K562 (cell line): ENCODE results near the gene PPP4R4. TPM values are rescaled to one million over a fixed set of nuclear protein-coding genes. Genes with fewer than 3 reads are reported as not detected.

Source experiments
- ATAC-seq: fragments of 200-7000 bp; cut with Tn5 transposase; 3 replicates; pipeline ENCODE4 v1.9.1; 2020; ENCODE audit warnings: moderate library complexity
- BruUV-seq: library from RNA; stranded (reverse); fragments of 400-500 nt; replicated peaks from 2 replicates; lab custom pipeline; 2021; lab: Mats Ljungman, UMichigan
- CTCF ChIA-PET: fragments of 300-600 bp; formaldehyde crosslinking; extraction: SDS; loops from one replicate; lab custom pipeline; 2021; ENCODE audit warnings: low intra/inter-chr PET ratio; lab: Yijun Ruan, JAX
- POLR2A ChIA-PET: fragments of 300-600, 350-650 bp; sonication (Branson Sonifier 250); formaldehyde crosslinking; extraction: SDS; loops from one replicate; lab custom pipeline; 2021; ENCODE audit warnings: antibody characterized with exemption, inconsistent platforms; lab: Yijun Ruan, JAX
- DNase-seq, 4 experiments: peaks; one replicate each; pipeline versions ENCODE4 v3.0.0 to v3.0.0-alpha.2; 2011 to 2018; ENCODE audit warnings: low spot score in 3 of 4, mixed read lengths in 3 of 4; ENCODE audit errors: extremely low read depth in 1 of 4
- FAIRE-seq: peaks from 2 replicates; lab custom pipeline; 2011; peaks lifted over from hg19 to GRCh38; lab: Jason Lieb, UNC
- H2AFZ ChIP-seq: 2 replicates; pipeline ENCODE4 v1.6.0; 2011; ENCODE audit warnings: low read depth, low read length, control low read depth, inconsistent platforms
- H3K27ac ChIP-seq: fragments of 200-600 bp; 3 replicates; pipeline ENCODE4 v1.8.0; 2011; ENCODE audit warnings: low read depth, mild to moderate bottlenecking, control low read depth, inconsistent platforms, low read length, moderate library complexity, mixed read lengths; ENCODE audit errors: extremely low read depth
- H3K27me3 ChIP-seq, 2 experiments: fragments of 300-600 bp in 1 of 2; 2 replicates in 1 of 2; 3 replicates in 1 of 2; pipeline versions ENCODE4 v1.6.0 to v1.8.0; 2011; ENCODE audit warnings: inconsistent platforms in 2 of 2, low read length in 2 of 2, mild to moderate bottlenecking in 1 of 2, mixed read lengths in 1 of 2, moderate library complexity in 1 of 2; ENCODE audit not compliant: control insufficient read depth in 2 of 2, insufficient read depth in 2 of 2
- H3K36me3 ChIP-seq: fragments of 300-600 bp; 3 replicates; pipeline ENCODE4 v1.8.0; 2011; ENCODE audit warnings: mild to moderate bottlenecking, low read length, inconsistent platforms; ENCODE audit not compliant: control insufficient read depth, insufficient read depth
- H3K4me1 ChIP-seq, 2 experiments: fragments of 200-600 bp in 1 of 2; replicated peaks in 1 of 2; 2 replicates in 1 of 2; 3 replicates in 1 of 2; pipeline versions ENCODE4 v1.5.1 to v1.8.0; 2011; ENCODE audit warnings: inconsistent platforms in 2 of 2, low read length in 2 of 2, mild to moderate bottlenecking in 1 of 2, mixed read lengths in 1 of 2, moderate library complexity in 1 of 2; ENCODE audit not compliant: control insufficient read depth in 2 of 2, insufficient read depth in 2 of 2
- H3K4me2 ChIP-seq: 2 replicates; pipeline ENCODE4 v1.6.1; 2011; ENCODE audit warnings: low read length, control low read depth, inconsistent platforms, mixed read lengths; ENCODE audit not compliant: insufficient read depth
- H3K4me3 ChIP-seq: fragments of 200-600 bp; sonication (generic), shearing (Covaris generic); 2 replicates; pipeline ENCODE4 v1.5.1; 2016; ENCODE audit warnings: control low read depth, inconsistent platforms
- H3K79me2 ChIP-seq: fragments of 200-600 bp; 3 replicates; pipeline ENCODE4 v1.8.0; 2011; ENCODE audit warnings: low read length, inconsistent platforms; ENCODE audit not compliant: control insufficient read depth, insufficient read depth
- H3K9ac ChIP-seq, 2 experiments: 2 replicates each; pipeline versions ENCODE4 v1.6.0 to v1.6.1; 2011; ENCODE audit warnings: low read depth in 2 of 2, low read length in 2 of 2, control low read depth in 1 of 2, inconsistent platforms in 1 of 2, mild to moderate bottlenecking in 1 of 2, mixed read lengths in 1 of 2; ENCODE audit not compliant: insufficient read depth in 1 of 2
- H3K9me1 ChIP-seq: one replicate; pipeline ENCODE4 v1.6.0; 2011; ENCODE audit warnings: inconsistent platforms, mild to moderate bottlenecking, low read length, moderate library complexity; ENCODE audit not compliant: control insufficient read depth, insufficient read depth
- H3K9me3 ChIP-seq: replicated peaks from 2 replicates; pipeline ENCODE4 v1.5.1; 2011; ENCODE audit warnings: low read depth, low read length, inconsistent platforms; ENCODE audit not compliant: control insufficient read depth, insufficient read depth
- H4K20me1 ChIP-seq: replicated peaks from 2 replicates; pipeline ENCODE4 v1.6.1; 2011; ENCODE audit warnings: low read length, inconsistent platforms, mixed read lengths; ENCODE audit not compliant: control insufficient read depth, insufficient read depth
- ARHGAP35 ChIP-seq: fragments of 450-650 bp; IDR thresholded peaks from 2 replicates; pipeline ENCODE4 v1.6.1; 2018; ENCODE audit not compliant: partially characterized antibody
- ARID1B ChIP-seq: fragments of 450-650 bp; IDR thresholded peaks from 2 replicates; pipeline ENCODE4 v1.6.1; 2016; ENCODE audit warnings: antibody characterized with exemption, mild to moderate bottlenecking, inconsistent platforms
- C11orf30 ChIP-seq: fragments of 450-650 bp; IDR thresholded peaks from 2 replicates; pipeline ENCODE4 v1.6.1; 2016; ENCODE audit warnings: low read depth, mild to moderate bottlenecking
- CBX5 ChIP-seq: IDR thresholded peaks from 2 replicates; pipeline ENCODE4 v1.6.1; 2014; ENCODE audit warnings: low read depth, borderline replicate concordance
- CREM ChIP-seq: IDR thresholded peaks from 2 replicates; pipeline ENCODE4 v1.6.1; 2014; ENCODE audit warnings: antibody characterized with exemption, low read depth
- DNMT1 ChIP-seq: fragments of 450-650 bp; IDR thresholded peaks from 2 replicates; pipeline ENCODE4 v1.6.1; 2016; ENCODE audit warnings: antibody characterized with exemption, mild to moderate bottlenecking
- FOS ChIP-seq: IDR thresholded peaks from 3 replicates; pipeline ENCODE4 v1.6.1; 2011; ENCODE audit not compliant: insufficient read length; ENCODE audit errors: extremely low read depth
- GTF2E2 ChIP-seq: fragments of 200-800 bp; sonication (Bioruptor generic); IDR thresholded peaks from 2 replicates; pipeline ENCODE4 v1.6.1; 2016; ENCODE audit warnings: missing genetic modification characterization, missing compliant biosample characterization
- HLTF ChIP-seq: fragments of 450-650 bp; IDR thresholded peaks from 2 replicates; pipeline ENCODE4 v1.6.1; 2016
- NONO ChIP-seq, 2 experiments: fragments of 200-400 bp in 1 of 2; fragments of 450-650 bp in 1 of 2; formaldehyde crosslinking in 1 of 2; IDR thresholded peaks; 2 replicates each; pipeline ENCODE4 v1.6.1; 2017; ENCODE audit warnings: low read depth in 2 of 2, mild to moderate bottlenecking in 2 of 2, moderate library complexity in 2 of 2, low read length in 1 of 2
- NR3C1 ChIP-seq: sonication (generic); formaldehyde crosslinking; IDR thresholded peaks from 2 replicates; pipeline ENCODE4 v1.8.1; 2022; ENCODE audit warnings: missing genetic modification reagents
- PCBP1 ChIP-seq: fragments of 200-400 bp; formaldehyde crosslinking; IDR thresholded peaks from 2 replicates; pipeline ENCODE4 v1.6.1; 2018; ENCODE audit warnings: mild to moderate bottlenecking, low read depth, low read length; ENCODE audit not compliant: poor library complexity, severe bottlenecking
- PHF20 ChIP-seq: fragments of 450-650 bp; IDR thresholded peaks from 2 replicates; pipeline ENCODE4 v1.6.1; 2018; ENCODE audit not compliant: partially characterized antibody
- PHTF2 ChIP-seq: fragments of 250-450 bp; sonication (Bioruptor Pico); IDR thresholded peaks from 2 replicates; pipeline ENCODE4 v1.5.0; 2021; ENCODE audit warnings: mild to moderate bottlenecking
- POLR2H ChIP-seq: IDR thresholded peaks from 2 replicates; pipeline ENCODE4 v1.6.1; 2016; ENCODE audit warnings: missing genetic modification characterization, low read depth, mild to moderate bottlenecking, control low read depth, missing compliant biosample characterization, moderate library complexity
- TAF1 ChIP-seq: IDR thresholded peaks from 2 replicates; pipeline ENCODE4 v1.6.1; 2011; ENCODE audit warnings: mild to moderate bottlenecking, low read length, moderate library complexity; ENCODE audit not compliant: insufficient read depth, control insufficient read depth, severe bottlenecking; ENCODE audit errors: extremely low read depth
- TGIF2 ChIP-seq: sonication (generic); formaldehyde crosslinking; IDR thresholded peaks from 2 replicates; pipeline ENCODE4 v1.8.1; 2022; ENCODE audit warnings: mild to moderate bottlenecking, missing genetic modification reagents, moderate library complexity
- ZNF134 ChIP-seq: fragments of 250-450 bp; sonication (Bioruptor Pico); conservative IDR thresholded peaks from 2 replicates; pipeline ENCODE4 v1.4.0; 2020
- ZNF384 ChIP-seq: IDR thresholded peaks from 2 replicates; pipeline ENCODE4 v1.6.1; 2012; ENCODE audit warnings: low read depth, low read length, improper control_type of control experiment
- WGBS: fragments of 100-300 bp; shearing (Covaris generic); methylation state at CpG from one replicate; pipeline ENCODE4 v1.1.6; 2016; ENCODE audit warnings: low coverage, mixed read lengths; ENCODE audit not compliant: insufficient coverage; ENCODE audit errors: missing lambda C conversion rate; 5-methylcytosine and 5-hydroxymethylcytosine counted together
- in situ Hi-C: fragments of 300-500 bp; cut with MboI; formaldehyde crosslinking; loops from 4 replicates; pipeline ENCODE4 v1.15.0; 2018; ENCODE audit warnings: inconsistent platforms, mixed read lengths
- intact Hi-C: fragments of 100-400 bp; cut with micrococcal nuclease; formaldehyde crosslinking; loops from 2 replicates; pipeline ENCODE4 v1.14.2; 2022
- polyA plus RNA-seq, 8 experiments: library from polyadenylated mRNA; depleted of rRNA in 4 of 8; stranded (reverse) in 5 of 8; unstranded in 3 of 8; fragments of >200 nt; fragmentation: Nextera tagmentation in 2 of 8; fragmentation: Illumina TruSeq in 1 of 8; extraction: Ambion mirVana in 2 of 8; extraction: Trizol in 1 of 8; gene quantifications; 2 replicates each; pipeline versions ENCODE4 v1.2.1 to v1.2.3, GENCODE V29; 2011 to 2014; ENCODE audit warnings: inconsistent platforms in 1 of 8, missing spikeins in 1 of 8
- total RNA-seq, 7 experiments: library from RNA; depleted of rRNA in 6 of 7; stranded (reverse); fragments of >200 nt in 6 of 7; fragmentation: Illumina TruSeq in 2 of 7; extraction: Trizol in 2 of 7; gene quantifications; 2 replicates each; pipeline versions ENCODE4 v1.2.1 to v1.2.3, GENCODE V29; 2011 to 2021; ENCODE audit warnings: low replicate concordance in 1 of 7
- TF ChIP-seq, protein P1 (sequence below): fragments of 250-450 bp; sonication (Bioruptor Pico); IDR thresholded peaks from 2 replicates; pipeline ENCODE4 v1.6.1; 2021; ENCODE audit warnings: mild to moderate bottlenecking
- TF ChIP-seq, protein P2 (sequence below): fragments of 150-350 bp; conservative IDR thresholded peaks from 2 replicates; pipeline ENCODE4 v1.6.1; 2014; ENCODE audit warnings: low read length

The PPP4R4 gene
- total and polyA plus RNA-seq, 9 of the 15 experiments (the other 6 are each of a cell fraction or from before 2014, with no cell fraction given): 0.11 to 0.26 TPM; not detected in 7

DNA sequence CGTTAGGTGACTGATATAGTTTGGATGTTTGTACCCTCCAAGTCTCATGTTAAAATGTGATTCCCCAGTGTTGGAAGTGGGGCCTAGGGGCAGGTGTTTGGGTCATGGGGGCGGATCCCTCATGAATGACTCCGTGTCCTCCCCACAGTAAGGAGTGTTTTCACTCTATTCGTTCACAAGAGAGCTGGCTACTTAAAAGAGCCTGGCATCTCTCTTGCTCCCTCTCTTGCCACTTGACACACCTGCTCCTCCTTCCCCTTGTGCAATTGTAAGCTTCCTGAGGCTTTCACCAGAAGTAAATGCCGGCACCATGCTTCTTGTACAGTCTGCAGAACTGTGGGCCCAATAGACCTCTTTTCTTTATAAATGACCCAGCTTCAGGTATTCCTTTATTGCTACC, 47.3 kb upstream of the PPP4R4 start (continued):
- TF ChIP-seq POLR2H (tag) (no peak), TAF1 (no peak), C11orf30 (no peak), HLTF (no peak), PHTF2 (CRISPR knock-in tag) (no peak), DNMT1 (no peak)
- TF ChIP-seq, protein P1, sequence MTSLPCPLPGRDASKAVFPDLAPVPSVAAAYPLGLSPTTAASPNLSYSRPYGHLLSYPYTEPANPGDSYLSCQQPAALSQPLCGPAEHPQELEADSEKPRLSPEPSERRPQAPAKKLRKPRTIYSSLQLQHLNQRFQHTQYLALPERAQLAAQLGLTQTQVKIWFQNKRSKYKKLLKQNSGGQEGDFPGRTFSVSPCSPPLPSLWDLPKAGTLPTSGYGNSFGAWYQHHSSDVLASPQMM (CRISPR knock-in tag): no peak

DNA sequence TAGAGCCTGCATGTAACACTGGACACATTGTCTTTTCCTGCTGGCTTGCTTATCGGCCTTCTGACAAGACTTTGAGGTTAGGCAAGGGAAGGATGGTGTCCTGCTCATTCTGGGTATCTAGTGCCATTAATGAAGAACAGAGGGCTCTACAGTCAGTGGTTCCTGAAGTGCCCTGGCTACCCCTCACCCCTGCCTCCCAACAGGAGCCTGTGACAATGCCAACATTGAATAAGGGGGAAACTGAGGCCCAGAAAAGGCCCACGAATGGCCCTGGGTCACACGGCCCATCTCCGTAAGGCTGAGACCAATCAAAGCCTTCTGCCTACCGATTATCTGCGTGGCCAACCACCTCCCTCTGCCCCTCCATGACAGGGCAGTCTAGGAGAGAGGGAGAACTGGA, 46.8 kb upstream of the PPP4R4 start:
- ChIA-PET POLR2A (interaction anchor here (0.7 to 0.8 kb wide), 2 partner anchors 8 to 27 kb away, joined by 3 read pairs; no protein-coding TSS in a partner anchor), CTCF (interaction anchor here (1.0 kb wide), 1 partner anchor 117 kb away, joined by 3 read pairs; no protein-coding TSS in a partner anchor)
- Histone ChIP-seq H4K20me1 (no peaks in the 10 kb centered on the region), H3K79me2 (no peaks in the 10 kb centered on the region), H3K4me2 (no peak overlapping the region), H3K9ac (no peak overlapping the region), H3K4me1 (peaks cover 0 to 7% of the 10 kb centered on the region in 2 experiments; a peak in 3 of 5 replicates), H3K27me3 (peaks cover 0 to 20% of the 10 kb centered on the region in 2 experiments; a peak in 2 of 5 replicates), H3K36me3 (no peaks in the 10 kb centered on the region), H3K27ac (no peak overlapping the region), H3K4me3 (no peak overlapping the region), H3K9me3 (no peaks in the 10 kb centered on the region), H3K9me1 (no peaks in the 10 kb centered on the region), H2AFZ (no peak overlapping the region)
- DNase-seq (no peak), FAIRE-seq (no peak), ATAC-seq (no peak)
- no TSS peak for BruUV-seq
- intact Hi-C loops: no loop called here
- TF ChIP-seq ZNF134: no peak
- TF ChIP-seq GTF2E2 (tag): no peak
- no peak for TF ChIP-seq FOS
- no peak for TF ChIP-seq NR3C1 (CRISPR knock-in tag)
- no peak for TF ChIP-seq ARHGAP35
- no peak for TF ChIP-seq CBX5
- TF ChIP-seq ARID1B: no peak
- no peak for TF ChIP-seq PCBP1
- no peak for TF ChIP-seq NONO (IDR thresholded peaks at IDR 0.05; ENCODE audit: low read depth in 2 of 2, low read length in 1 of 2)
- TF ChIP-seq CREM: no peak
- TF ChIP-seq, protein P2, sequence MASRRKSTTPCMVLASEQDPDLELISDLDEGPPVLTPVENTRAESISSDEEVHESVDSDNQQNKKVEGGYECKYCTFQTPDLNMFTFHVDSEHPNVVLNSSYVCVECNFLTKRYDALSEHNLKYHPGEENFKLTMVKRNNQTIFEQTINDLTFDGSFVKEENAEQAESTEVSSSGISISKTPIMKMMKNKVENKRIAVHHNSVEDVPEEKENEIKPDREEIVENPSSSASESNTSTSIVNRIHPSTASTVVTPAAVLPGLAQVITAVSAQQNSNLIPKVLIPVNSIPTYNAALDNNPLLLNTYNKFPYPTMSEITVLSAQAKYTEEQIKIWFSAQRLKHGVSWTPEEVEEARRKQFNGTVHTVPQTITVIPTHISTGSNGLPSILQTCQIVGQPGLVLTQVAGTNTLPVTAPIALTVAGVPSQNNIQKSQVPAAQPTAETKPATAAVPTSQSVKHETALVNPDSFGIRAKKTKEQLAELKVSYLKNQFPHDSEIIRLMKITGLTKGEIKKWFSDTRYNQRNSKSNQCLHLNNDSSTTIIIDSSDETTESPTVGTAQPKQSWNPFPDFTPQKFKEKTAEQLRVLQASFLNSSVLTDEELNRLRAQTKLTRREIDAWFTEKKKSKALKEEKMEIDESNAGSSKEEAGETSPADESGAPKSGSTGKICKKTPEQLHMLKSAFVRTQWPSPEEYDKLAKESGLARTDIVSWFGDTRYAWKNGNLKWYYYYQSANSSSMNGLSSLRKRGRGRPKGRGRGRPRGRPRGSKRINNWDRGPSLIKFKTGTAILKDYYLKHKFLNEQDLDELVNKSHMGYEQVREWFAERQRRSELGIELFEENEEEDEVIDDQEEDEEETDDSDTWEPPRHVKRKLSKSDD: no peak
- TF ChIP-seq TGIF2 (CRISPR knock-in tag): no peak
- TF ChIP-seq ZNF384: no peak
- TF ChIP-seq PHF20: no peak
- in situ Hi-C loops: no loop called here
- 4% methylated on average over 4 of the region's 6 CpGs for WGBS
